ENCODE data around the gene SMR3A. TPM values are rescaled to one million over a fixed set of nuclear protein-coding genes. Genes with fewer than 3 reads are reported as not detected.

The SMR3A gene
- total RNA-seq, 1 donor, result not detected

GRCh38 chr4:70405765-70406164, 45.2 kb downstream of the SMR3A start:
- Histone ChIP-seq H3K4me3 (ENCODE audit: insufficient read depth, low read length) (no peak overlapping the region), H2AFZ (ENCODE audit: low read length) (no peak overlapping the region), H3K4me1 (ENCODE audit: insufficient read depth, low read length) (no peaks in the 10 kb centered on the region), H3K36me3 (ENCODE audit: insufficient read depth, low read length) (no peaks in the 10 kb centered on the region), H3K4me2 (ENCODE audit: insufficient read depth, low read length) (no peak overlapping the region), H3K27me3 (ENCODE audit: insufficient read depth, low read length) (no peaks in the 10 kb centered on the region), H4K20me1 (ENCODE audit: insufficient read depth, low read length) (no peaks in the 10 kb centered on the region), H3K27ac (ENCODE audit: low read depth, low read length) (no peak overlapping the region), H3K9me3 (ENCODE audit: low read depth, low read length) (peaks cover 4% of the 10 kb centered on the region), H3K79me2 (ENCODE audit: insufficient read depth, low read length) (no peaks in the 10 kb centered on the region)
- TF ChIP-seq CTCF (IDR thresholded peaks at IDR 0.05; ENCODE audit: extremely low read depth, low read depth, low read length), result no peak
- no peak for DNase-seq (ENCODE audit: insufficient read length, low spot score, missing footprints)

Other genes with a start within 250 kb of the SMR3A start
- gene PRR27, start 206.5 kb upstream of the SMR3A start, total RNA-seq, result not detected in 2 replicates
- gene ODAM, start 165.0 kb upstream of the SMR3A start, total RNA-seq, result not detected in 2 replicates
- gene FDCSP, start 134.6 kb upstream of the SMR3A start, total RNA-seq, result not detected in 2 replicates
- gene CSN3, start 118.2 kb upstream of the SMR3A start, total RNA-seq, result not detected in 2 replicates
- not detected in 2 replicates for gene CABS1, start 25.8 kb upstream of the SMR3A start, total RNA-seq
- not detected in 2 replicates for gene SMR3B, start 22.4 kb downstream of the SMR3A start, total RNA-seq
- gene OPRPN, start 37.2 kb downstream of the SMR3A start, total RNA-seq, result not detected in 2 replicates
- not detected in 2 replicates for gene MUC7, start 111.4 kb downstream of the SMR3A start, total RNA-seq
- gene AMTN, start 157.8 kb downstream of the SMR3A start, total RNA-seq, result not detected in 2 replicates
- not detected in 2 replicates for gene AMBN, start 231.5 kb downstream of the SMR3A start, total RNA-seq